Measurements from ENCODE around the gene NQO2.

DNA sequence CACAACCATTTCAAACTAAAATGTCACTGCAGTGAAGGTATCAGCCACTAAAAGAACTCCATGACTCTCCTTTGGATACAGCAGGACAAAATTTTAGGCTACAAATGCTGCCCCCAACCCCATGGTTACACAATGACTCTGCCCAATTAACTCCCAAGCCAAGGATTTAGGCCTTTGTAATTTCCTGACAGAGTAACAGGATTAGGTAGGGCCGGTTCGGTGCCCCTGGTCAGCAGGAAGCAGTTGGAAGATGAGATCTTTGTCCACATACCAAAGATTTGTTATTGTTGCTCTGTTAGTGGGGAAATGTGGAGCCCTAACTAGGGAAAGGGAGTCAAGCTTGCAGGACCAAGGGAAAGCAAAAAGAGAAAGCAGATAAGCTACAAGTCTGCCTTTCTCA lies 41.9 kb downstream of the NQO2 start:
- TF ChIP-seq CTCF (conservative IDR thresholded peaks at IDR 0.05; ENCODE audit: low read depth, low read length) (no peak), EZH2 (IDR thresholded peaks at IDR 0.05; ENCODE audit: low read length, unreplicated experiment) (no peak), EZH2phosphoT487 (IDR thresholded peaks at IDR 0.05; ENCODE audit: borderline replicate concordance, low read length) (no peak)

All from PC-3 (cell line).